Prostate gland (tissue), 2 donors: ENCODE results near the gene ASCC3.

Experiments used
- POLR2A ChIP-seq: fragments of 450-650 bp; IDR thresholded peaks from one replicate; pipeline ENCODE4 v1.6.1; 2016; ENCODE audit warnings: antibody characterized with exemption, mild to moderate bottlenecking
- POLR2AphosphoS5 ChIP-seq: sonication (generic); formaldehyde crosslinking; IDR thresholded peaks from one replicate; pipeline ENCODE4 v1.6.1; 2017; ENCODE audit warnings: antibody characterized with exemption
- TF ChIP-seq, protein P1 (sequence below), 4 experiments: fragments of 200-600 bp in 2 of 4; fragments of 450-650 bp in 2 of 4; sonication (generic) in 2 of 4; IDR thresholded peaks; 1 replicate in 3 of 4; 2 replicates in 1 of 4; pipeline ENCODE4 v1.5.1; 2016 to 2019; ENCODE audit warnings: antibody characterized with exemption in 4 of 4, mild to moderate bottlenecking in 2 of 4, moderate library complexity in 2 of 4

GRCh38 chr6:100462706-100463629, 418.2 kb downstream of the ASCC3 start:
- TF ChIP-seq, protein P1, sequence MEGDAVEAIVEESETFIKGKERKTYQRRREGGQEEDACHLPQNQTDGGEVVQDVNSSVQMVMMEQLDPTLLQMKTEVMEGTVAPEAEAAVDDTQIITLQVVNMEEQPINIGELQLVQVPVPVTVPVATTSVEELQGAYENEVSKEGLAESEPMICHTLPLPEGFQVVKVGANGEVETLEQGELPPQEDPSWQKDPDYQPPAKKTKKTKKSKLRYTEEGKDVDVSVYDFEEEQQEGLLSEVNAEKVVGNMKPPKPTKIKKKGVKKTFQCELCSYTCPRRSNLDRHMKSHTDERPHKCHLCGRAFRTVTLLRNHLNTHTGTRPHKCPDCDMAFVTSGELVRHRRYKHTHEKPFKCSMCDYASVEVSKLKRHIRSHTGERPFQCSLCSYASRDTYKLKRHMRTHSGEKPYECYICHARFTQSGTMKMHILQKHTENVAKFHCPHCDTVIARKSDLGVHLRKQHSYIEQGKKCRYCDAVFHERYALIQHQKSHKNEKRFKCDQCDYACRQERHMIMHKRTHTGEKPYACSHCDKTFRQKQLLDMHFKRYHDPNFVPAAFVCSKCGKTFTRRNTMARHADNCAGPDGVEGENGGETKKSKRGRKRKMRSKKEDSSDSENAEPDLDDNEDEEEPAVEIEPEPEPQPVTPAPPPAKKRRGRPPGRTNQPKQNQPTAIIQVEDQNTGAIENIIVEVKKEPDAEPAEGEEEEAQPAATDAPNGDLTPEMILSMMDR (IDR thresholded peaks at IDR 0.05), result no peak
- TF ChIP-seq POLR2A, result no peak
- no peak for TF ChIP-seq POLR2AphosphoS5
